ENCODE results near the gene SH3YL1.

Gene SH3YL1

GRCh38 chr2:257842-258241 lies 6.0 kb downstream of the SH3YL1 start:
- no peak for DNase-seq (ENCODE audit: insufficient read length, low spot score)
- FAIRE-seq: no peak

GRCh38 chr2:257429-257828 lies 6.4 kb downstream of the SH3YL1 start:
- FAIRE-seq: no peak
- TF ChIP-seq CTCF (IDR thresholded peaks at IDR 0.05; ENCODE audit: insufficient read depth, missing control alignments): no peak
- no peak for DNase-seq (ENCODE audit: insufficient read length, low spot score)

More at GRCh38 chr2:257842-258241, 6.0 kb downstream of the SH3YL1 start:
- no peak for TF ChIP-seq CTCF (IDR thresholded peaks at IDR 0.05; ENCODE audit: insufficient read depth, missing control alignments)

- DNase-seq (ENCODE audit: insufficient read length, low spot score): no peak
- no peak for FAIRE-seq
- TF ChIP-seq CTCF (IDR thresholded peaks at IDR 0.05; ENCODE audit: insufficient read depth, missing control alignments): no peak
Observed at GRCh38 chr2:256094-256493, 7.7 kb downstream of the SH3YL1 start.

GRCh38 chr2:255195-255594 lies 8.6 kb downstream of the SH3YL1 start:
- no peak for TF ChIP-seq CTCF (IDR thresholded peaks at IDR 0.05; ENCODE audit: insufficient read depth, missing control alignments)
- DNase-seq (ENCODE audit: insufficient read length, low spot score): no peak
- no peak for FAIRE-seq

GRCh38 chr2:254241-254640 lies 9.6 kb downstream of the SH3YL1 start:
- no peak for FAIRE-seq
- TF ChIP-seq CTCF (IDR thresholded peaks at IDR 0.05; ENCODE audit: insufficient read depth, missing control alignments): no peak

GRCh38 chr2:253202-253638 lies 10.6 kb downstream of the SH3YL1 start:
- no peak for TF ChIP-seq CTCF (IDR thresholded peaks at IDR 0.05; ENCODE audit: insufficient read depth, missing control alignments)
- no peak for FAIRE-seq

More at GRCh38 chr2:254241-254640, 9.6 kb downstream of the SH3YL1 start:
- no peak for DNase-seq (ENCODE audit: insufficient read length, low spot score)

GRCh38 chr2:252001-252602 lies 11.7 kb downstream of the SH3YL1 start:
- DNase-seq (ENCODE audit: insufficient read length, low spot score) (no peak), FAIRE-seq (no peak)
- TF ChIP-seq CTCF (IDR thresholded peaks at IDR 0.05; ENCODE audit: insufficient read depth, missing control alignments): no peak

More at GRCh38 chr2:253202-253638, 10.6 kb downstream of the SH3YL1 start:
- DNase-seq (ENCODE audit: insufficient read length, low spot score): no peak
